SIG-M5 (cell line): Measurements from ENCODE around the gene CHRM4.

Experiments
- DNase-seq: peaks from one replicate; lab custom pipeline; 2025; lab: John Stamatoyannopoulos, UW

Gene CHRM4

GRCh38 chr11:46367244-46367915 is 24.2 kb downstream of the CHRM4 start:
- no peak for DNase-seq

GRCh38 chr11:46366661-46367161 is 24.9 kb downstream of the CHRM4 start:
- DNase-seq: no peak

- no peak for DNase-seq
Measured at GRCh38 chr11:46366260-46366659, 25.3 kb downstream of the CHRM4 start.

- no peak for DNase-seq
Measured at GRCh38 chr11:46364791-46365190, 26.8 kb downstream of the CHRM4 start.

- no peak for DNase-seq
Measured at GRCh38 chr11:46364056-46364455, 27.5 kb downstream of the CHRM4 start.

- no peak for DNase-seq
Measured at GRCh38 chr11:46363455-46364005, 28.0 kb downstream of the CHRM4 start.

GRCh38 chr11:46363031-46363407 is 28.6 kb downstream of the CHRM4 start:
- no peak for DNase-seq

- DNase-seq: no peak
Measured at GRCh38 chr11:46362156-46363030, 29.2 kb downstream of the CHRM4 start.

GRCh38 chr11:46361283-46362155 is 30.1 kb downstream of the CHRM4 start:
- peak; percentile 24 for DNase-seq

- no peak for DNase-seq
Measured at GRCh38 chr11:46360878-46361277, 30.7 kb downstream of the CHRM4 start.

- DNase-seq: no peak
Measured at GRCh38 chr11:46359953-46360352, 31.6 kb downstream of the CHRM4 start.

- DNase-seq: no peak
Measured at GRCh38 chr11:46357483-46357936, 34.1 kb downstream of the CHRM4 start.

GRCh38 chr11:46356924-46357482 is 34.6 kb downstream of the CHRM4 start:
- no peak for DNase-seq

- DNase-seq: no peak
Measured at GRCh38 chr11:46353698-46354097, 37.9 kb downstream of the CHRM4 start.

GRCh38 chr11:46352063-46352841 is 39.3 kb downstream of the CHRM4 start:
- DNase-seq: no peak

GRCh38 chr11:46351606-46352005 is 40.0 kb downstream of the CHRM4 start:
- no peak for DNase-seq

- DNase-seq: no peak
Measured at GRCh38 chr11:46351148-46351547, 40.4 kb downstream of the CHRM4 start.

- DNase-seq: no peak
Measured at GRCh38 chr11:46350695-46351094, 40.9 kb downstream of the CHRM4 start.

- DNase-seq: no peak
Measured at GRCh38 chr11:46348566-46349401, 42.8 kb downstream of the CHRM4 start.
